ENCODE data around the gene LRFN3.

LRFN3 gene

GRCh38 chr19:35898499-35898809 is 37.7 kb upstream of the LRFN3 start:
- Histone ChIP-seq H3K9me3 (ENCODE audit: low read length) (no peaks in the 10 kb centered on the region), H3K27ac (ENCODE audit: low read depth, low read length) (peak overlapping the region; percentile 90)

DNA sequence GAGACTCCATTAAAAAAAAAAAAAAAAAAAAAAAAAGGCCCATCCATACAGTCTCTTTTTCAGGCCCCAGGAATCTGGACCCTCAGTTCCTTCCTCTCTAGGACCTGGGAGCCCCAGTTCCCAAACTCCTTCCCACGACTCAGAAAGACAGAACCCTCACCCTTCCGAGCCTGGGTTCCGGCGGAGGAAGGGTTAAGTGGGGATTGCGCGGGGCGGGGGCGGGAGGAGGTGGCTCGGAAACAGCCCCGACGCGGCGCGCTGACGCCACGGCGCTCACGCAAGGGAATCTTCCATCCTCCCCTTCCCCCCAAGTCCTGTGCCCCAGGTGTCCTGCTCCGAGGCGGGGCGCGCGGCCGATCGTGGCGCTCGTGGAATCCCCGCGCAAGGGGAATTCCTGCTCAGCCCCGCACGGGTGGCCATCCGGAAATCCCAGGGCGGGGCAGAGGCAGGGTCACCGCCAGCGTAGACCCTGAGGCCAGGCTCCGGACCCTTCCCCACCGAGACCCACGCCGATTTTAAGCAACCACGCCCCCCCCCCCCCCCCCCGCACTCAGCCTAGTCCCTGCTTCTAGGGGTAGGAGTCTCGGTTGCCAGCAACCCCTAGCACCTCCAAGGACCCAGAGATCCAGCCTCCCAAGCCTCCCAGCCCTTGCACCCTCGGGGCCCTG is 36.5 kb upstream of the LRFN3 start:
- H3K36me3 ChIP-seq (ENCODE audit: insufficient read depth, low read length), result peaks cover 21% of the 10 kb centered on the region
- no peaks in the 10 kb centered on the region for H3K9me3 ChIP-seq (ENCODE audit: low read length)
- H3K4me3 ChIP-seq (ENCODE audit: low read depth in 1 of 2, low read length in 2 of 2), result peak overlapping the region; percentile 74 to 91
- peaks cover 11% of the 10 kb centered on the region for H3K4me1 ChIP-seq (ENCODE audit: insufficient read depth, low read length)
- peak overlapping the region; percentile 78 for H3K9ac ChIP-seq (ENCODE audit: low read length)
- no peaks in the 10 kb centered on the region for H3K27me3 ChIP-seq (ENCODE audit: control insufficient read depth in 1 of 2, insufficient read depth in 2 of 2, low read length in 2 of 2)
- peak overlapping the region; percentile 90 for H3K27ac ChIP-seq (ENCODE audit: low read depth, low read length)

More at GRCh38 chr19:35898499-35898809, 37.7 kb upstream of the LRFN3 start:
- Histone ChIP-seq H3K4me3 (ENCODE audit: low read depth in 1 of 2, low read length in 2 of 2) (peak overlapping the region; percentile 74 to 91), H3K36me3 (ENCODE audit: insufficient read depth, low read length) (peaks cover 28% of the 10 kb centered on the region), H3K9ac (ENCODE audit: low read length) (peak overlapping the region; percentile 65), H3K27me3 (ENCODE audit: control insufficient read depth in 1 of 2, insufficient read depth in 2 of 2, low read length in 2 of 2) (no peaks in the 10 kb centered on the region), H3K4me1 (ENCODE audit: insufficient read depth, low read length) (peaks cover 11% of the 10 kb centered on the region)

DNA sequence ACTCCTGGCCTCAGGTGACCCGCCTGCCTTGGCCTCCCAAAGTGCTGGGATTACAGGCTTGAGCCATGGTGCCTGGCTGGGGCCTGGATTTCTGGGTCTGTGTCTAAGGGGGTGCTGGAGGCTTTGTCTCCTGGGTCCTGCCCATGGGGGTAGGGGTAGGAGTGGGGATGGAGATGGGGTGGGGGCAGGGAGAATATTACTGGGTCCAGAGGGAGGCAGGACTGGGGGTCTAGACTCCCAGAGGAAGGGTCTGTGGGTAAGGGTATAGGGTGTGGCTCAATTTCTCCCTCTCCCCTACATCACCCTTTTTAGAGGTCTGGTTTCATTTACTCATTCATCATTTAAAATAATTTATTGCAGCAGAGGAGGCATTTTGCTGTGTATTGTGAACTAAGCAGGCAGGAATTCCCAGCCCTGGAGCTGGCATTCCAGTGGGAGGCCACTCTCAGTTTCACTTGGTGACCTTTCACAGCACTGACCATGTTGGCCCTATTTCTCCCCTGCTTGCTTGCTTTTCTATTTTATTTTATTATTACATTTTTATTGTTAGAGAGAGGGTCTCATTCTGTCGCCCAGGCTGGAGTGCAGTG is 35.0 kb upstream of the LRFN3 start:
- no peaks in the 10 kb centered on the region for H3K9me3 ChIP-seq (ENCODE audit: low read length)
- H3K9ac ChIP-seq (ENCODE audit: low read length), result no peak overlapping the region
- H3K36me3 ChIP-seq (ENCODE audit: insufficient read depth, low read length), result peaks cover 14% of the 10 kb centered on the region
- H3K4me3 ChIP-seq (ENCODE audit: low read depth in 1 of 2, low read length in 2 of 2), result no peak overlapping the region
- H3K4me1 ChIP-seq (ENCODE audit: insufficient read depth, low read length), result peaks cover 11% of the 10 kb centered on the region
- no peaks in the 10 kb centered on the region for H3K27me3 ChIP-seq (ENCODE audit: control insufficient read depth in 1 of 2, insufficient read depth in 2 of 2, low read length in 2 of 2)
- peak overlapping the region; percentile 90 for H3K27ac ChIP-seq (ENCODE audit: low read depth, low read length)

GRCh38 chr19:35901854-35902661 is 34.1 kb upstream of the LRFN3 start, which contains the start of gene HCST:
Gene HCST, plus strand, starts transcription at chr19:35902529. Its CDS starts 65 bp downstream, at chr19:35902594.
- Histone ChIP-seq H3K9me3 (ENCODE audit: low read length) (no peaks in the 10 kb centered on the region), H3K9ac (ENCODE audit: low read length) (no peak within 1 kb of the TSS), H3K27me3 (ENCODE audit: control insufficient read depth in 1 of 2, insufficient read depth in 2 of 2, low read length in 2 of 2) (no peaks in the 10 kb centered on the region), H3K27ac (ENCODE audit: low read depth, low read length) (peak within 1 kb of the TSS; percentile 58), H3K36me3 (ENCODE audit: insufficient read depth, low read length) (peaks cover 6% of the 10 kb centered on the region), H3K4me1 (ENCODE audit: insufficient read depth, low read length) (peaks cover 11% of the 10 kb centered on the region), H3K4me3 (ENCODE audit: low read depth in 1 of 2, low read length in 2 of 2) (peak within 1 kb of the TSS in 1 of 2 donors; percentile 13)

- H3K9ac ChIP-seq (ENCODE audit: low read length), result no peak overlapping the region
- peaks cover 5% of the 10 kb centered on the region for H3K4me1 ChIP-seq (ENCODE audit: insufficient read depth, low read length)
- H3K36me3 ChIP-seq (ENCODE audit: insufficient read depth, low read length), result no peaks in the 10 kb centered on the region
- peak overlapping the region; percentile 58 for H3K27ac ChIP-seq (ENCODE audit: low read depth, low read length)
- H3K4me3 ChIP-seq (ENCODE audit: low read depth in 1 of 2, low read length in 2 of 2), result no peak overlapping the region
- no peaks in the 10 kb centered on the region for H3K27me3 ChIP-seq (ENCODE audit: control insufficient read depth in 1 of 2, insufficient read depth in 2 of 2, low read length in 2 of 2)
- H3K9me3 ChIP-seq (ENCODE audit: low read length), result no peaks in the 10 kb centered on the region
Observed at GRCh38 chr19:35902870-35903475, 33.2 kb upstream of the LRFN3 start.

DNA sequence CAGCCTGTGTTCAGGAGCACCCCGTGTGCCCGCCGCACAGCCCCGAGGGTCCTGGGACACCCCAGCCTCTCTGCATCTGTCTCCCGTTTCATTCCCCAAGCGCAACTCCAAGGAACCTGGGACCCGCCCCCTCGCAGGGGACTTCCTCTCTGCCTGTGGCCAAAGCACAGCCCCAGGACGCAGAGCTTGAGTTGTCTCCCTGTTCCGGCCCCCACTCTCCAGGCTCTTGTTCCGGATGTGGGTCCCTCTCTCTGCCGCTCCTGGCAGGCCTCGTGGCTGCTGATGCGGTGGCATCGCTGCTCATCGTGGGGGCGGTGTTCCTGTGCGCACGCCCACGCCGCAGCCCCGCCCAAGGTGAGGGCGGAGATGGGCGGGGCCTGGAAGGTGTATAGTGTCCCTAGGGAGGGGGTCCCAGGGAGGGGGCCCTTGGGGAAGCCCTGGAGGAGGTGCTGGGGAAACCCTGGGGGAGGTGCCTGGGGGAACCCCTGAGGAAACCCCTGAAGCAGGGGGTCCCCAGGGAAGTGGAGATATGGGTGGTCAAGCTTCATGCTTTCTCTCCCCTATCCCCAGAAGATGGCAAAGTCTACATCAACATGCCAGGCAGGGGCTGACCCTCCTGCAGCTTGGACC is 32.5 kb upstream of the LRFN3 start:
- Histone ChIP-seq H3K9me3 (ENCODE audit: low read length) (no peaks in the 10 kb centered on the region), H3K27ac (ENCODE audit: low read depth, low read length) (peak overlapping the region; percentile 58), H3K9ac (ENCODE audit: low read length) (no peak overlapping the region), H3K27me3 (ENCODE audit: control insufficient read depth in 1 of 2, insufficient read depth in 2 of 2, low read length in 2 of 2) (no peaks in the 10 kb centered on the region), H3K36me3 (ENCODE audit: insufficient read depth, low read length) (no peaks in the 10 kb centered on the region), H3K4me3 (ENCODE audit: low read depth in 1 of 2, low read length in 2 of 2) (no peak overlapping the region), H3K4me1 (ENCODE audit: insufficient read depth, low read length) (no peaks in the 10 kb centered on the region)

- no peak overlapping the region for H3K27ac ChIP-seq (ENCODE audit: low read depth, low read length)
- H3K27me3 ChIP-seq (ENCODE audit: control insufficient read depth in 1 of 2, insufficient read depth in 2 of 2, low read length in 2 of 2), result no peaks in the 10 kb centered on the region
- H3K9ac ChIP-seq (ENCODE audit: low read length), result no peak overlapping the region
- no peak overlapping the region for H3K4me3 ChIP-seq (ENCODE audit: low read depth in 1 of 2, low read length in 2 of 2)
- H3K4me1 ChIP-seq (ENCODE audit: insufficient read depth, low read length), result no peaks in the 10 kb centered on the region
- H3K9me3 ChIP-seq (ENCODE audit: low read length), result no peaks in the 10 kb centered on the region
- H3K36me3 ChIP-seq (ENCODE audit: insufficient read depth, low read length), result no peaks in the 10 kb centered on the region
Observed at GRCh38 chr19:35904311-35905068, 31.7 kb upstream of the LRFN3 start.

GRCh38 chr19:35905178-35905727 is 30.9 kb upstream of the LRFN3 start:
- H3K27ac ChIP-seq (ENCODE audit: low read depth, low read length), result no peak overlapping the region
- H3K4me3 ChIP-seq (ENCODE audit: low read depth in 1 of 2, low read length in 2 of 2), result no peak overlapping the region
- H3K9ac ChIP-seq (ENCODE audit: low read length), result no peak overlapping the region
- no peaks in the 10 kb centered on the region for H3K27me3 ChIP-seq (ENCODE audit: control insufficient read depth in 1 of 2, insufficient read depth in 2 of 2, low read length in 2 of 2)
- H3K4me1 ChIP-seq (ENCODE audit: insufficient read depth, low read length), result no peaks in the 10 kb centered on the region
- no peaks in the 10 kb centered on the region for H3K36me3 ChIP-seq (ENCODE audit: insufficient read depth, low read length)
- H3K9me3 ChIP-seq (ENCODE audit: low read length), result no peaks in the 10 kb centered on the region

DNA sequence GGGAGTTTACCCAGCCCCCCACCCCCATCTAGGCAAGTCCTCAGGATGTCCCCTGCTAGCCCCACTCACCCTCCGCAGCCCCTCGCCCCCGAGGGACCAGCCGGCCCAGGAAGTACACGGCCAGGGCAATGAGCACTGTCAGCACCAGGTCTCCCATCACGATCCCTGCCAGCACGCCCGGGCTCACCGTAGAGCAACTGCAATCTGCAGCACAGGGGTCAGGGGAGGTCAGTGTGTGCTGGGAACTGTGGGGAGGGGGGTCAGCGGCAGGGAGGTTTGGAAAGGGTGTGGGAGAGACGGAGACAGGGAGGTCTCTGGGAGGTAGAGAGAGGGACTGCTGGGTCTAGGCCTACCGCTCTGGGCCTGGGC is 28.8 kb upstream of the LRFN3 start:
- no peak overlapping the region for H3K4me3 ChIP-seq (ENCODE audit: low read depth in 1 of 2, low read length in 2 of 2)

DNA sequence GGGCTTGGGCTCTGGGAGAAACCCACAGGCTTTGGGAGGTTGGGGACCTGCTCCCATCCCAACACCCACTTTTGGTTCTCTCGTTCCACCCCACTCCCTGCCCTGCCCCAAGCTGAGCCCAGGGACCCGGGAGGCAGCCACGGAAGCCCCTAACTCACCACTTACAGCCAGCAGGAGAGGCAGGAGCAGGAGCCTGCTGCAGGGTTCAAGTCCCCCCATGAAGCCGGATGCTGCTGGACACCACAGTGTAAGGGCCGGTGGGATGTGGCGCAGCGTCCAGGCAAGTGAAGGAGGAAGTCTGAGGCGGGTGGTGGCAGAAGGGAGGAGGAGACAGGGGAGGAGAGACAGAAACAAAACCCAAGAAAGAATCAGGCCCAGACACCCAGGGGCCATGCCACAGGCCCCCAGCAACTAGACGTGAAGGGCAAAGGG is 28.1 kb upstream of the LRFN3 start, which contains the start of gene TYROBP:
Gene TYROBP (minus strand): TSS at position 286 of the 432 bp plus-strand sequence. CDS start 67 bp downstream, at position 219.
- no peaks in the 10 kb centered on the region for H3K4me1 ChIP-seq (ENCODE audit: insufficient read depth, low read length)
- H3K9me3 ChIP-seq (ENCODE audit: low read length), result no peaks in the 10 kb centered on the region
- H3K9ac ChIP-seq (ENCODE audit: low read length), result no peak within 1 kb of the TSS
- H3K27ac ChIP-seq (ENCODE audit: low read depth, low read length), result no peak within 1 kb of the TSS
- H3K27me3 ChIP-seq (ENCODE audit: control insufficient read depth in 1 of 2, insufficient read depth in 2 of 2, low read length in 2 of 2), result no peaks in the 10 kb centered on the region
- H3K4me3 ChIP-seq (ENCODE audit: low read depth in 1 of 2, low read length in 2 of 2), result no peak within 1 kb of the TSS
- no peaks in the 10 kb centered on the region for H3K36me3 ChIP-seq (ENCODE audit: insufficient read depth, low read length)

More for the DNA sequence above, 28.8 kb upstream of the LRFN3 start:
- Histone ChIP-seq H3K9ac (ENCODE audit: low read length) (no peak overlapping the region), H3K36me3 (ENCODE audit: insufficient read depth, low read length) (no peaks in the 10 kb centered on the region), H3K9me3 (ENCODE audit: low read length) (no peaks in the 10 kb centered on the region), H3K27ac (ENCODE audit: low read depth, low read length) (no peak overlapping the region), H3K27me3 (ENCODE audit: control insufficient read depth in 1 of 2, insufficient read depth in 2 of 2, low read length in 2 of 2) (no peaks in the 10 kb centered on the region), H3K4me1 (ENCODE audit: insufficient read depth, low read length) (no peaks in the 10 kb centered on the region)
